OCI-LY1 (cell line): ENCODE measurements around the gene GPR52.

ENCODE experiments used
- H2AFZ ChIP-seq: fragments of 200-600 bp; sonication (generic), shearing (Covaris generic); 2 replicates; pipeline ENCODE4 v1.6.0; 2014; ENCODE audit warnings: antibody characterized with exemption, mild to moderate bottlenecking, low read length
- H3F3A ChIP-seq: fragments of 200-600 bp; sonication (generic), shearing (Covaris generic); 2 replicates; pipeline ENCODE4 v1.6.0; 2014; ENCODE audit warnings: mild to moderate bottlenecking, antibody characterized with exemption, low read length, moderate library complexity; ENCODE audit not compliant: insufficient read depth
- H3K27ac ChIP-seq: fragments of 200-600 bp; sonication (generic); 2 replicates; pipeline ENCODE4 v1.5.1; 2014; ENCODE audit warnings: low read length, mixed run types, mild to moderate bottlenecking, low read depth; ENCODE audit not compliant: poor library complexity, severe bottlenecking
- H3K27me3 ChIP-seq: fragments of 200-600 bp; sonication (generic); 2 replicates; pipeline ENCODE4 v1.6.0; 2014; ENCODE audit warnings: antibody characterized with exemption, mild to moderate bottlenecking, low read length, moderate library complexity; ENCODE audit not compliant: insufficient read depth
- H3K36me3 ChIP-seq: fragments of 200-600 bp; sonication (generic); 2 replicates; pipeline ENCODE4 v1.6.1; 2014; ENCODE audit warnings: mild to moderate bottlenecking, antibody characterized with exemption, low read length, moderate library complexity, mixed read lengths; ENCODE audit not compliant: insufficient read depth
- H3K4me1 ChIP-seq: fragments of 200-600 bp; sonication (generic); 2 replicates; pipeline ENCODE4 v1.5.1; 2014; ENCODE audit warnings: mild to moderate bottlenecking, low read length, moderate library complexity; ENCODE audit not compliant: insufficient read depth, severe bottlenecking
- H3K4me2 ChIP-seq: fragments of 200-600 bp; sonication (generic), shearing (Covaris generic); 2 replicates; pipeline ENCODE4 v1.6.1; 2014; ENCODE audit warnings: low read length
- H3K4me3 ChIP-seq: fragments of 200-600 bp; sonication (generic); 2 replicates; pipeline ENCODE4 v1.5.1; 2014; ENCODE audit warnings: low read length, low read depth, mild to moderate bottlenecking, mixed read lengths; ENCODE audit not compliant: poor library complexity, severe bottlenecking
- H3K79me2 ChIP-seq: fragments of 200-600 bp; shearing (Covaris generic); 2 replicates; pipeline ENCODE4 v1.6.1; 2016; ENCODE audit warnings: mixed run types, low read length, mixed read lengths; ENCODE audit not compliant: insufficient read depth
- H3K9ac ChIP-seq: fragments of 200-600 bp; sonication (generic), shearing (Covaris generic); 2 replicates; pipeline ENCODE4 v1.6.1; 2014; ENCODE audit warnings: mild to moderate bottlenecking, low read length, mixed read lengths
- H3K9me2 ChIP-seq: fragments of 200-600 bp; sonication (generic), shearing (Covaris generic); 2 replicates; pipeline ENCODE4 v1.6.1; 2014; ENCODE audit warnings: low read depth, mild to moderate bottlenecking, low read length, mixed read lengths
- H3K9me3 ChIP-seq: fragments of 200-600 bp; shearing (Covaris generic); 2 replicates; pipeline ENCODE4 v1.6.1; 2014; ENCODE audit warnings: low read length, mixed read lengths
- H4K20me1 ChIP-seq: fragments of 200-600 bp; sonication (generic), shearing (Covaris generic); 2 replicates; pipeline ENCODE4 v1.6.0; 2016; ENCODE audit warnings: mild to moderate bottlenecking, low read length; ENCODE audit not compliant: insufficient read depth
- CTCF ChIP-seq: fragments of 200-600 bp; sonication (generic), shearing (Covaris generic); IDR thresholded peaks from 2 replicates; pipeline ENCODE4 v1.5.1; 2017; ENCODE audit warnings: mild to moderate bottlenecking, antibody characterized with exemption, low read length, moderate library complexity, mixed read lengths
- EZH2 ChIP-seq: fragments of 200-600 bp; sonication (generic), shearing (Covaris generic); IDR thresholded peaks from 2 replicates; pipeline ENCODE4 v1.8.0; 2017; ENCODE audit warnings: borderline replicate concordance, mixed run types, mild to moderate bottlenecking, antibody characterized with exemption, low read length, moderate library complexity, mixed read lengths

Gene GPR52

DNA sequence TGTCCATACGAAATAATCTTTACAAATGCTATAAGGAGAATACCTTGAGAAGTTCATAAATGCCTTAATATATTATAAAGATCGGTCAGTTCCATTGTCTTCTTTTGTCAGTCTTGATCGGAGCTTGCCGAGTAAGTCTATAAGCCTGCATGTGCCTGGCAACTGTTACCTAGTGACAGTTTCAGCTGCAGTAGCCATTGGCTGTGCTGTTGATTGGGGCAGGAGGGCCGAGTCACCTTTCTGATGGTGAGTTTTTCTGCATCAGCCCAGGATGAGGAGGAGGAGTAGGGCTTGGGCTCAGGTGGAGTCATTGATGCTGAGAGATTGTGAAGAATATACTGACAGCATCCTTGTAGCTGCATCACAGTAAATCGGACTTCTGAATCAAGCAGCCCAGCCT lies 1.9 kb upstream of the GPR52 start:
- Histone ChIP-seq H3K4me1 (peaks cover 5% of the 10 kb centered on the region), H3K9me2 (no peaks in the 10 kb centered on the region), H3K27me3 (no peaks in the 10 kb centered on the region), H3K4me3 (no peak overlapping the region), H3K9me3 (no peaks in the 10 kb centered on the region), H2AFZ (no peak overlapping the region), H3K9ac (no peak overlapping the region), H3K79me2 (no peaks in the 10 kb centered on the region), H3K27ac (no peak overlapping the region), H3F3A (no peaks in the 10 kb centered on the region), H3K36me3 (peaks cover 10% of the 10 kb centered on the region; the same call in 1 of the 2 replicates), H3K4me2 (no peak overlapping the region), H4K20me1 (no peaks in the 10 kb centered on the region)
- TF ChIP-seq CTCF (no peak), EZH2 (no peak)

GRCh38 chr1:174448531-174448883 lies 743 bp downstream of the GPR52 start:
- Histone ChIP-seq H3K4me2 (no peak overlapping the region), H3K27ac (no peak overlapping the region), H3K36me3 (peaks cover 10% of the 10 kb centered on the region; the same call in 1 of the 2 replicates), H3K4me1 (peaks cover 5% of the 10 kb centered on the region), H3K9me3 (no peaks in the 10 kb centered on the region), H3K9me2 (no peaks in the 10 kb centered on the region), H3F3A (no peaks in the 10 kb centered on the region), H3K27me3 (no peaks in the 10 kb centered on the region), H2AFZ (no peak overlapping the region), H3K4me3 (no peak overlapping the region), H4K20me1 (no peaks in the 10 kb centered on the region), H3K79me2 (no peaks in the 10 kb centered on the region), H3K9ac (no peak overlapping the region)
- TF ChIP-seq EZH2 = no peak
- TF ChIP-seq CTCF = no peak

GRCh38 chr1:174448974-174449373 lies 1.2 kb downstream of the GPR52 start:
- Histone ChIP-seq H3K27ac (no peak overlapping the region), H3K79me2 (no peaks in the 10 kb centered on the region), H3K4me2 (no peak overlapping the region), H4K20me1 (no peaks in the 10 kb centered on the region), H3F3A (no peaks in the 10 kb centered on the region), H3K9ac (no peak overlapping the region), H3K4me3 (no peak overlapping the region), H2AFZ (no peak overlapping the region), H3K27me3 (no peaks in the 10 kb centered on the region), H3K36me3 (peaks cover 10% of the 10 kb centered on the region; the same call in 1 of the 2 replicates), H3K4me1 (peaks cover 5% of the 10 kb centered on the region), H3K9me3 (no peaks in the 10 kb centered on the region), H3K9me2 (no peaks in the 10 kb centered on the region)
- TF ChIP-seq CTCF (no peak), EZH2 (no peak)
